ENCODE measurements around the gene CCDC121.
"Not testable (repeated sequence)": the region's sequence is repeated elsewhere in the genome, so short reads cannot be mapped to it uniquely, and the experiment has no call there.

DNA sequence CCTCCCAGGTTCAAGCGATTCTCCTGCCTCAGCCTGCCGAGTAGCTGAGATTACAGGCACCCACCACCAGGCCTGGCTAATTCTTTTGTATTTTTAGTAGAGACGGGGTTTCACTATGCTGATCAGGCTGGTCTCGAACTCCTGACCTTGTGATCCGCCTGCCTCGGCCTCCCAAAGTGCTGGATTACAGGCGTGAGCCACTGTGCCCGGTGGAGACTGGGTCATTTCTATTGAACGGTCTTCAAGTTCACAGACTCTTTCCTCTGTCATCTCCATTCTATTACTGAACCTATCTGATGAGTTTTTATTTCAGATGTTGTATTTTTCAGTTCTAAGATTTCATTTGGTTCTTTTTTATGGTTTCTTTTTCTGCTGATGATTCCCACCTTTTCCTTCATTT lies 33.4 kb downstream of the CCDC121 start:
- TF ChIP-seq POLR2A (IDR thresholded peaks at IDR 0.05; ENCODE audit: low read length); GATA1 (IDR thresholded peaks at IDR 0.05; ENCODE audit: low read depth, low read length): not testable (repeated sequence)
